ENCODE results near the gene FOXC1. TPM values are rescaled to one million over a fixed set of nuclear protein-coding genes. Genes with fewer than 3 reads are reported as not detected.

Gene FOXC1
- total and polyA plus RNA-seq, 2 of the 13 experiments (the other 11 are each of a cell fraction or from before 2014, with no cell fraction given): 0.44 to 0.55 TPM

DNA sequence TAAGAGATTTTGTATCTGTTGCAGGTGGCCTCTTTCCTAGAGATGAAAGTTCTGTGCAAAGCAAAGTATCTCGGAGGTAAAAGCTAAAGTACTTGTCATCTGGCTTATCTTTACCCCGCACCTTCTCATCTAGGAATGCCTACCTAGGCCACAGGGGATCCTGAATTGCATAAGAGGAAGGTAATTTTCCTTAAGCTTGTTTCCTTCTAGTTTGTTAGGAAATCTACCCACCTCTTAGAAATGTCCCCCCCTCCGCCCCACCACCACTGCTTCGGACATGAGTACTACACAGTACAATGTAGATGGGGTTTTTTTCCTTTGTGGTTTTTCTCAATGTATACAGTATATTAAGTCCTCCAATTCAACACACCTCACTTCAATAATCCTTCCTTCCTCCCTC, 21.5 kb downstream of the FOXC1 start:
- no peak overlapping the region for H3K27ac ChIP-seq (ENCODE audit: extremely low read length, insufficient read depth, low read length)
- POLR2A ChIA-PET: no interaction called here
- WGBS (ENCODE audit: low lambda C conversion rate): 98% methylated on average over 4 of the region's 4 CpGs

DNA sequence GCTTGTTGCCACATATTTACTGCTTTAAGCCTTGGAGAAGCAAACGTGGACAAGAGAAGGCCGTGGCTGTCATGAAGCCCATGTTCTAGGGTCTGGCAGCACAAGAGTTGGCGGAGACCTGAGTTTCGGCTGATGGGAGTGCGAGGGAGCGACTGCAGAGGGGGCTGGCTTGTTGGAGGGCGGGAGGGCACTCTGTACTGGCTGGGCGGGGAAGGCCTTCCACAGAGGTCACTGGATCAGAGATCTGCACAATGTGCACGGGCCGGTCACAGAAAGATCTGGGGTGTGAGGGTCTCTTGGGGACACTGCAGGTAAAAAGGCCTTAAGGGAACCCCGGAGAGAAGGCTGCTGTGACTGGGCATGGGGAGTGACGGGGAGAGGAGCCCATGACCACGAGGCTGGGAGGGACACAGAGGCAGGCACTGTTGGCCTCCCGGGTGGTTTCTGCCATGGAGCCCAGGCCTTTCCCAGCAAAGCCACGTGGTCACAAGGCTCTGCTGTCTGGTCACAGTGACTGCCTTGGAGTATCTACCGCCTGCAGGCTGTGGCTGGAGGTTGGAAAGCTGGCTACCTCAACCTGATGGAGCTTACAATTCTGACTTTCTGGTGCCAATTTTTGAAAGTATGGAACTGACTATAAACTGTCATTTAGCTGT, 23.8 kb downstream of the FOXC1 start:
- FAIRE-seq (no peak), ATAC-seq (no peak), DNase-seq (ENCODE audit: low spot score) (no peak)
- Histone ChIP-seq H3K4me3 (replicated peaks in 1 of 3; ENCODE audit: insufficient read depth in 1 of 3, low read depth in 2 of 3, low read length in 3 of 3) (no peak overlapping the region), H3K4me2 (ENCODE audit: low read depth, low read length) (no peak overlapping the region), H4K20me1 (ENCODE audit: insufficient read depth, low read length) (no peaks in the 10 kb centered on the region; the same call in 1 of the 2 replicates), H2AFZ (ENCODE audit: low read length) (no peak overlapping the region), H3K79me2 (ENCODE audit: insufficient read depth, low read length) (no peaks in the 10 kb centered on the region), H3K27me3 (ENCODE audit: control insufficient read depth in 1 of 2, insufficient read depth in 2 of 2, low read length in 2 of 2) (no peaks in the 10 kb centered on the region), H3K9me3 (ENCODE audit: low read length) (no peaks in the 10 kb centered on the region), H3K4me1 (ENCODE audit: insufficient read depth, low read length) (no peaks in the 10 kb centered on the region), H3K9ac (ENCODE audit: insufficient read depth, low read depth, low read length) (no peak overlapping the region), H3K36me3 (replicated peaks in 1 of 2; ENCODE audit: control insufficient read depth in 1 of 2, insufficient read depth in 2 of 2, low read length in 2 of 2) (peaks cover 1 to 24% of the 10 kb centered on the region in 2 experiments; a peak in 3 of 5 replicates), H3K27ac (ENCODE audit: extremely low read length, insufficient read depth, low read length) (no peak overlapping the region)
- intact Hi-C loops (cut with micrococcal nuclease; ENCODE audit: unreplicated experiment): no loop called here
- BruUV-seq (replicated peaks): no TSS peak
- 98% methylated on average over 16 of the region's 16 CpGs for WGBS (ENCODE audit: low lambda C conversion rate)
- ChIA-PET CTCF (ENCODE audit: low intra/inter-chr PET ratio, low total read pairs) (no interaction called here), POLR2A (no interaction called here)
- in situ Hi-C loops (cut with HindIII; ENCODE audit: extremely low pct_ligation_motif_present, low pct_unique_long_range_greater_than_20kb): no loop called here
- no peak for TF ChIP-seq SP5 (CRISPR knock-in tag; IDR thresholded peaks at IDR 0.05; ENCODE audit: borderline replicate concordance, low read depth)
- no peak for TF ChIP-seq HNRNPK (IDR thresholded peaks at IDR 0.05; ENCODE audit: low read depth, low read length, poor library complexity, severe bottlenecking)
- TF ChIP-seq ZNF253 (CRISPR knock-in tag; IDR thresholded peaks at IDR 0.05; ENCODE audit: borderline replicate concordance): no peak
- no peak for TF ChIP-seq NCOA1 (CRISPR knock-in tag; IDR thresholded peaks at IDR 0.05)
- no peak for TF ChIP-seq ZBTB1 (CRISPR knock-in tag; IDR thresholded peaks at IDR 0.05; ENCODE audit: borderline replicate concordance)
- TF ChIP-seq AGO2 (optimal IDR thresholded peaks at IDR 0.05; ENCODE audit: low read depth, low read length): peak; percentile 56

More for the DNA sequence above, 21.5 kb downstream of the FOXC1 start:
- ATAC-seq (no peak), DNase-seq (ENCODE audit: low spot score) (no peak), FAIRE-seq (no peak)
- no TSS peak for BruUV-seq (replicated peaks)
- Histone ChIP-seq H3K4me1 (ENCODE audit: insufficient read depth, low read length) (no peaks in the 10 kb centered on the region), H3K9me3 (ENCODE audit: low read length) (no peaks in the 10 kb centered on the region), H3K36me3 (replicated peaks in 1 of 2; ENCODE audit: control insufficient read depth in 1 of 2, insufficient read depth in 2 of 2, low read length in 2 of 2) (peaks cover 1 to 20% of the 10 kb centered on the region in 2 experiments; a peak in 3 of 5 replicates), H2AFZ (ENCODE audit: low read length) (no peak overlapping the region), H4K20me1 (ENCODE audit: insufficient read depth, low read length) (no peaks in the 10 kb centered on the region), H3K79me2 (ENCODE audit: insufficient read depth, low read length) (no peaks in the 10 kb centered on the region), H3K4me3 (replicated peaks in 1 of 3; ENCODE audit: insufficient read depth in 1 of 3, low read depth in 2 of 3, low read length in 3 of 3) (no peak overlapping the region), H3K4me2 (ENCODE audit: low read depth, low read length) (no peak overlapping the region), H3K27me3 (ENCODE audit: control insufficient read depth in 1 of 2, insufficient read depth in 2 of 2, low read length in 2 of 2) (no peaks in the 10 kb centered on the region), H3K9ac (ENCODE audit: insufficient read depth, low read depth, low read length) (no peak overlapping the region)
- TF ChIP-seq HES4 (CRISPR knock-in tag; IDR thresholded peaks at IDR 0.05; ENCODE audit: borderline replicate concordance) (no peak), SRY (CRISPR knock-in tag; IDR thresholded peaks at IDR 0.05) (no peak), HHEX (CRISPR knock-in tag; IDR thresholded peaks at IDR 0.05) (no peak)
- CTCF ChIA-PET (ENCODE audit: low intra/inter-chr PET ratio, low total read pairs): no interaction called here
- in situ Hi-C loops (cut with HindIII; ENCODE audit: extremely low pct_ligation_motif_present, low pct_unique_long_range_greater_than_20kb): no loop called here
- intact Hi-C loops (cut with micrococcal nuclease; ENCODE audit: unreplicated experiment): no loop called here

Data from HepG2 (cell line).